K562 (cell line): ENCODE measurements around the gene CCNL2. TPM values are rescaled to one million over a fixed set of nuclear protein-coding genes. Genes with fewer than 3 reads are reported as not detected.

Experiments
- ARHGAP35 ChIP-seq: fragments of 450-650 bp; IDR thresholded peaks from 2 replicates; pipeline ENCODE4 v1.6.1; 2018; ENCODE audit not compliant: partially characterized antibody
- CCNT2 ChIP-seq: IDR thresholded peaks from 2 replicates; pipeline ENCODE4 v1.6.1; 2011; ENCODE audit warnings: borderline replicate concordance, low read depth, mild to moderate bottlenecking, moderate library complexity, mixed read lengths, low read length; ENCODE audit not compliant: insufficient read length; ENCODE audit errors: extremely low read depth
- CEBPB ChIP-seq: fragments of 450-650 bp; IDR thresholded peaks from 2 replicates; pipeline ENCODE4 v1.6.1; 2016; ENCODE audit warnings: missing genetic modification characterization, missing compliant biosample characterization
- ELK1 ChIP-seq: sonication (generic); formaldehyde crosslinking; IDR thresholded peaks from 2 replicates; pipeline ENCODE4 v1.8.1; 2022; ENCODE audit warnings: missing genetic modification reagents
- IRF2 ChIP-seq: sonication (generic); formaldehyde crosslinking; IDR thresholded peaks from 2 replicates; pipeline ENCODE4 v1.8.1; 2022; ENCODE audit warnings: mild to moderate bottlenecking, missing genetic modification reagents
- L3MBTL2 ChIP-seq: fragments of 450-650 bp; IDR thresholded peaks from 2 replicates; pipeline ENCODE4 v1.6.1; 2016; ENCODE audit warnings: mild to moderate bottlenecking, moderate library complexity
- MXI1 ChIP-seq: IDR thresholded peaks from 2 replicates; pipeline ENCODE4 v1.6.1; 2011; ENCODE audit warnings: low read depth, mild to moderate bottlenecking, improper control_type of control experiment, low read length
- RBM14 ChIP-seq: fragments of 200-400 bp; formaldehyde crosslinking; IDR thresholded peaks from 2 replicates; pipeline ENCODE4 v1.6.1; 2018; ENCODE audit warnings: low read depth, mild to moderate bottlenecking, low read length, moderate library complexity, borderline replicate concordance; ENCODE audit not compliant: insufficient read depth
- RFX7 ChIP-seq: fragments of 250-450 bp; sonication (Bioruptor Pico); IDR thresholded peaks from 2 replicates; pipeline ENCODE4 v1.5.1; 2021; ENCODE audit warnings: mild to moderate bottlenecking
- STAT6 ChIP-seq: sonication (generic); formaldehyde crosslinking; IDR thresholded peaks from 2 replicates; pipeline ENCODE4 v1.8.1; 2023; ENCODE audit warnings: mild to moderate bottlenecking, missing genetic modification reagents
- THRB ChIP-seq: fragments of 450-650 bp; formaldehyde crosslinking; conservative IDR thresholded peaks from 2 replicates; pipeline ENCODE4 v1.4.0; 2022; ENCODE audit warnings: mild to moderate bottlenecking, missing genetic modification characterization
- ZFPM2 ChIP-seq: fragments of 250-450 bp; sonication (Bioruptor Pico); IDR thresholded peaks from 2 replicates; pipeline ENCODE4 v1.5.1; 2022; ENCODE audit warnings: mild to moderate bottlenecking
- ZNF143 ChIP-seq: sonication (generic); formaldehyde crosslinking; IDR thresholded peaks from 2 replicates; pipeline ENCODE4 v1.9.0; 2022; ENCODE audit warnings: mild to moderate bottlenecking, missing genetic modification reagents
- ZNF165 ChIP-seq: fragments of 250-450 bp; sonication (Bioruptor Pico); IDR thresholded peaks from 2 replicates; pipeline ENCODE4 v1.4.0; 2020; ENCODE audit warnings: borderline replicate concordance
- ZNF717 ChIP-seq: fragments of 250-450 bp; sonication (Bioruptor Pico); IDR thresholded peaks from 2 replicates; pipeline ENCODE4 v1.5.0; 2021
- ZNF780A ChIP-seq: fragments of 250-450 bp; sonication (Bioruptor Pico); IDR thresholded peaks from 2 replicates; pipeline ENCODE4 v1.5.0; 2021; ENCODE audit warnings: mild to moderate bottlenecking
- ZNF830 ChIP-seq: fragments of 250-450 bp; sonication (Bioruptor Pico); IDR thresholded peaks from 2 replicates; pipeline ENCODE4 v1.5.0; 2021; ENCODE audit warnings: mild to moderate bottlenecking
- polyA plus RNA-seq, 8 experiments: library from polyadenylated mRNA; depleted of rRNA in 4 of 8; stranded (reverse) in 5 of 8; unstranded in 3 of 8; fragments of >200 nt; fragmentation: Nextera tagmentation in 2 of 8; fragmentation: Illumina TruSeq in 1 of 8; extraction: Ambion mirVana in 2 of 8; extraction: Trizol in 1 of 8; gene quantifications; 2 replicates each; pipeline versions ENCODE4 v1.2.1 to v1.2.3, GENCODE V29; 2011 to 2014; ENCODE audit warnings: inconsistent platforms in 1 of 8, missing spikeins in 1 of 8
- total RNA-seq, 7 experiments: library from RNA; depleted of rRNA in 6 of 7; stranded (reverse); fragments of >200 nt in 6 of 7; fragmentation: Illumina TruSeq in 2 of 7; extraction: Trizol in 2 of 7; gene quantifications; 2 replicates each; pipeline versions ENCODE4 v1.2.1 to v1.2.3, GENCODE V29; 2011 to 2021; ENCODE audit warnings: low replicate concordance in 1 of 7

The CCNL2 gene
- total and polyA plus RNA-seq, 9 of the 15 experiments (the other 6 are each of a cell fraction or from before 2014, with no cell fraction given): 2.8 to 287 (median 94.5) TPM

DNA sequence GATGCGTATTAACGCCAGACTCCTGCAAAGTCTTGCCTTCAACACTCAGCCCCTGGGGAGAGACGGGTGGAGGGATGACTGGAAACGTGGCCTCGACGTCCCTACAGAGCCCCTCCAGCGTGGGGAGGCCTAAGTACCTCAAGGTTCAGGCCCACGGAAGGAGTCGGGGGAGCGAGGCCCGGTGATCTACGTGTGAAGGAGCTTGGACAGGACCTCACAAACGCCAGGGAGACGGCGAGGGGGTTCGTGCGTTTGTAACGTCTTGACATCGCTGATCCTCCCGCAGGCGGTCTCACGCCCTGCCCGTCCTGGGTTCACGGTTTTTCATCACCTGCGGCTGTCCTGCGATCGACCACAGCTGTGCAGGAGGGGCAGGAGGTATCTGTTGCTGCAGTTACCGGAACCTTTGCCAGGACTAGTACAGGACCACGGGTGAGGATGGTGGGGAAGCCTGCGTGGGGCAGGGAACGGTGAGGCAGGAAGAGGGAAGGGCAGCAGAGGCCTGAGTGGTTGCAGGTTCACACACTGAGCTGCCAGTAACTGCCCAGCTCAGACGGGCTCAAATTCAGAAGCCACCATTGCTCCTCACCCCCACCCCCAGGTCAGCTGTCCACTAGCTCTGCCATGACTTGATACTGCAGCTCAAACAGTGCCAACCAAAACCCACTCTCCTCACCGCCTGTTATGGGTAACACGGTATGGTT lies 889 bp upstream of the CCNL2 start (continued):
- no peak for TF ChIP-seq RFX7 (CRISPR knock-in tag)
- TF ChIP-seq RBM14: 0 out of 2 replicates have a peak, but pooled peaks have one; percentile 2
- TF ChIP-seq MXI1: 0 out of 2 replicates have a peak, but pooled peaks have one; percentile 6
- 0 out of 2 replicates have a peak, but pooled peaks have one; percentile 63 for TF ChIP-seq ELK1 (CRISPR knock-in tag)
- TF ChIP-seq ZNF830: no peak; the same call in 1 of the 2 replicates
- TF ChIP-seq ARHGAP35: peak; percentile 55
- peak; percentile 12; the same call in 1 of the 2 replicates for TF ChIP-seq THRB (CRISPR knock-in tag)
- TF ChIP-seq L3MBTL2: no peak
- TF ChIP-seq ZFPM2 (CRISPR knock-in tag): no peak; the same call in 1 of the 2 replicates
- TF ChIP-seq IRF2: 0 out of 2 replicates have a peak, but pooled peaks have one; percentile 69
- TF ChIP-seq ZNF165 (CRISPR knock-in tag): no peak
- TF ChIP-seq STAT6 (CRISPR knock-in tag): 0 out of 2 replicates have a peak, but pooled peaks have one; percentile 31
- TF ChIP-seq CCNT2: no peak
- TF ChIP-seq ZNF717 (CRISPR knock-in tag): 0 out of 2 replicates have a peak, but pooled peaks have one; percentile 68
- no peak for TF ChIP-seq ZNF143 (CRISPR knock-in tag)
- 0 out of 2 replicates have a peak, but pooled peaks have one; percentile 54 for TF ChIP-seq ZNF780A (CRISPR knock-in tag)
- no peak for TF ChIP-seq CEBPB (tag)
